ENCODE measurements around the gene AMOTL2.

Gene AMOTL2

DNA sequence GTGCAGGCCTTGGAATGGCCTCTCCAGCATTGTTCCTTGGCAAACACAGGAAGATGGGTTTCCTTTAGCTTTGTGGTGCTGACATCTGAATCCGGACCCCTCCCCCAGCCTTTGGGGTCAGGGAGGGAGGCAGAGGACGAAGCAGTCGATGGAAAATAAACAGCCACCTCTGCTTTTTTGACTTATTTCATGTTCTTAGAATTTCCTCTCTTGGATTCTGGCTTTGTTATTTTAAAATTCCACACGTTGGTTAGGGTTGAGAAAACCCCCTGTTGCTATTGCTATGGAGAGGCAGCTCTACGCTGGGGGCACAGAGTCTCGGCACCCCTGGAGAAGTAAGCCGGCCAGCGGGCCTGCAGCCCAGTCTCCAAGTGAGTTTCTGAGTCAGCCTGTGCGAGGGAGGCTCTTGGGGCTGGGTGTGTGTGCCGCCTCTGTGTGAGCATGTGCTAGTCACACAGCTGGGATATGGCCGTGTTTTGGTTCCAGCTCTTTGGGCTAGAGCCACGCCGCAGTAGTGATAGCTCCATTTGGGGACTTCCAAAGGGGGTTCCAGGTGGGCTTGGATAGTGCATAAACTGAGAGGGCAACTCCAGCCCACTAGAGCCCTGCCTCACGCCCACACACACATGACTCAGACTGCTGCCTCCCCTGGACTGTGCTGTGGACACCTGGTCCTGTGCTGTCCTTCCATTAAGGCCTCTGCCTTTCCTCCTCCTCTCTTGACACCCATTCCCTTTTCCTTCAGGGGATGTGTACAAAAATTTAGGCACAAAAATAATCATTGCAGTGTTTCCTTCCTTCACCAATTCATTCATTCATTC lies 58.8 kb downstream of the AMOTL2 start:
- no peak overlapping the region for H3K4me3 ChIP-seq (ENCODE audit: low read depth, low read length)
- TF ChIP-seq, protein P1, sequence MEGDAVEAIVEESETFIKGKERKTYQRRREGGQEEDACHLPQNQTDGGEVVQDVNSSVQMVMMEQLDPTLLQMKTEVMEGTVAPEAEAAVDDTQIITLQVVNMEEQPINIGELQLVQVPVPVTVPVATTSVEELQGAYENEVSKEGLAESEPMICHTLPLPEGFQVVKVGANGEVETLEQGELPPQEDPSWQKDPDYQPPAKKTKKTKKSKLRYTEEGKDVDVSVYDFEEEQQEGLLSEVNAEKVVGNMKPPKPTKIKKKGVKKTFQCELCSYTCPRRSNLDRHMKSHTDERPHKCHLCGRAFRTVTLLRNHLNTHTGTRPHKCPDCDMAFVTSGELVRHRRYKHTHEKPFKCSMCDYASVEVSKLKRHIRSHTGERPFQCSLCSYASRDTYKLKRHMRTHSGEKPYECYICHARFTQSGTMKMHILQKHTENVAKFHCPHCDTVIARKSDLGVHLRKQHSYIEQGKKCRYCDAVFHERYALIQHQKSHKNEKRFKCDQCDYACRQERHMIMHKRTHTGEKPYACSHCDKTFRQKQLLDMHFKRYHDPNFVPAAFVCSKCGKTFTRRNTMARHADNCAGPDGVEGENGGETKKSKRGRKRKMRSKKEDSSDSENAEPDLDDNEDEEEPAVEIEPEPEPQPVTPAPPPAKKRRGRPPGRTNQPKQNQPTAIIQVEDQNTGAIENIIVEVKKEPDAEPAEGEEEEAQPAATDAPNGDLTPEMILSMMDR (IDR thresholded peaks at IDR 0.05; ENCODE audit: borderline replicate concordance, insufficient read depth, low read depth, low read length) = no peak

DNA sequence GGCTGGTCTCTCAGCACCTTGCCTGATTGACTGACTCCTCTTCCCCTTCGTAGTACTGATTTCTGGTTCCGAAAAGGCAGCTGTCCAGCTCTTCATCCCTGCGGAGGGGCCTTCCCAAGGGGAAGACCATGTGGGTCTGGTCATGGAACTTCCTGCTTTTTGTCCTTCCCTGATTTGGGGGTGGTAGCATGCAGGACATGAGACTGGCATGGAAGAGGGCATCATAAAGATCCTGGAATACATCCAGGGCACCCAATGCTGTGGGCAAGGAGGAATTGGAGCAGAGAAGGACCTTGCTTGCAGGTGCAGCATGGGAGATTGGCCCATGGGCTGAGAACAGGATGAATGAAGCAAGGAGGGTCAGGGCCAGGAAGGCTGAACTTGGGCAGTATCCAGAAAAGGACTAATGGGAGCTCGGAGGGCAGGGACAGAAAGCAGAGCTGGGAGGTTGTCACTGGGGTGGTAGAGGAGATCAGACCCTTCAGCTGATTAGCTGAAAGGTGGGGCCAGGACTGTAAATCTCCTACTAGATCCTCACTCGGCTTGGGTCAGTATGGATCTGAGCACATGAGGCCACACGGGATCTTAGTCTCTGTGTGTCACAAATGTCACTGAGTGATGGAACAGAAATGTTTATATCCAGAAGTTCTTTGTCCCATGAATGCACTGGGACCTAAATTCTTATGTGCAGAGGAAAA lies 59.5 kb downstream of the AMOTL2 start:
- no peak overlapping the region for H3K4me3 ChIP-seq (ENCODE audit: low read depth, low read length)
- TF ChIP-seq, protein P1 (IDR thresholded peaks at IDR 0.05; ENCODE audit: borderline replicate concordance, insufficient read depth, low read depth, low read length) = no peak

DNA sequence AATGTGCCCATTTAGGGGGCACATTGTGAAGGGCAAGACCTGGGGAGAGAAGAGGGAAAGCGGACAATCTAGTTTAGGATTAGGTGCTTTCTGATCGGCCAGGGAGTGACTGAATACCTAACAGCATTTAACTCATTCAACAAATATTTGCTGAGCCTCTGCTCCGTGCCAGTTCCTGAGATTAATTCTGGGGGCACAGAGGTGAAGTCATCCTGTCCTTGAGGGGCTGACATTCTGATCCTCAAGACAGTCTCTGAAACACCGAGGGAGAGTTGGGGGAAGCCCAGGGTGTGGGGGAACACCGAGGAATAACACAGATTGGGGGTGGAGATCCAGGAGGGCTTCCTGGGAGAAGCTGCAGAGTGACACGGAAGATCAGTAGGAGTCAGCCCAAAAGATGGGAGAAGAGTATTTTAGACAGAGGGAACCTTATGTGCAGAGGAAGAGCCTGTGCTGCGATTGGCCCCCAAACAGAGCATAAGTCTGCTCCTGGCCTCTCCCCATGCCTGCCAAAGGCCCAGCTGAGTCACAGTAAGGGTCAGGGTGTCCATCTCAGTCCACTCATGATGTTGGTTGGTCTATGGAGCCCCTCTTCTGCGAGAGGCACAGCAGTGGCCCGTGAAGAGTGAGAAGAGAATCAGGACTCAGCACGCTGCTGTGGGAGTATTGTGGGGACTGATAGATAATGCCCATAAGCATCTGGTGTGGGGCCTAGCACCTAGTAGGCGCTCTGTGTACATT lies 60.2 kb downstream of the AMOTL2 start:
- TF ChIP-seq, protein P1 (IDR thresholded peaks at IDR 0.05; ENCODE audit: borderline replicate concordance, insufficient read depth, low read depth, low read length) = no peak
- no peak overlapping the region for H3K4me3 ChIP-seq (ENCODE audit: low read depth, low read length)

GRCh38 chr3:134312873-134313846 lies 61.1 kb downstream of the AMOTL2 start:
- TF ChIP-seq, protein P1 (IDR thresholded peaks at IDR 0.05; ENCODE audit: borderline replicate concordance, insufficient read depth, low read depth, low read length) = peak; percentile 9; the same call in 1 of the 2 replicates
- no peak overlapping the region for H3K4me3 ChIP-seq (ENCODE audit: low read depth, low read length)

GRCh38 chr3:134312072-134312872 lies 62.0 kb downstream of the AMOTL2 start:
- TF ChIP-seq, protein P1 (IDR thresholded peaks at IDR 0.05; ENCODE audit: borderline replicate concordance, insufficient read depth, low read depth, low read length) = peak; percentile 24; the same call in 1 of the 2 replicates
- no peak overlapping the region for H3K4me3 ChIP-seq (ENCODE audit: low read depth, low read length)
